HG02588 (cell line): ENCODE data around the gene KPNA4.

Experiments used
- ATAC-seq: cut with Tn5 transposase; IDR thresholded peaks from one replicate; pipeline ENCODE4 v1.9.1; 2021; ENCODE audit warnings: mild to moderate bottlenecking, moderate library complexity; ENCODE audit not compliant: unreplicated experiment

KPNA4 gene

GRCh38 chr3:160501325-160501724, 64.0 kb downstream of the KPNA4 start:
- ATAC-seq = no peak

DNA sequence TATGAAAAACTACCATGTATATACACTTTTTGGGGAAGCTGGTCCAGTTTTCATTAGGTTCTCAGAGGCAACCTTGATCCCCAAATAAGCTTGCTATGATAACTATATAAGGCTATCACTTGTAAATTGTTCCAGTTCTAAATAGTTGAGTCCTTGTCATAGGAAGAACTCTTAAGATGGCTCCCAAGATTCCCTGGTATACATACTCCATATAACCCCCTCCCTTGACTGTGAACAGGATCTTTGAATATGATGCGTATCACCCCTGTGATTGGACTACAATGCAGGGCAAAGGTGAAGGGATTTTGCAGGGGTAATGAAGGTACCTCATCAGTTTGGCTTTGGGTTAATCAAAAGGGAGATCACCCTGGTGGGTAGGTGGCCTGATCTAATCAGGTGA, 67.2 kb downstream of the KPNA4 start:
- ATAC-seq = no peak

DNA sequence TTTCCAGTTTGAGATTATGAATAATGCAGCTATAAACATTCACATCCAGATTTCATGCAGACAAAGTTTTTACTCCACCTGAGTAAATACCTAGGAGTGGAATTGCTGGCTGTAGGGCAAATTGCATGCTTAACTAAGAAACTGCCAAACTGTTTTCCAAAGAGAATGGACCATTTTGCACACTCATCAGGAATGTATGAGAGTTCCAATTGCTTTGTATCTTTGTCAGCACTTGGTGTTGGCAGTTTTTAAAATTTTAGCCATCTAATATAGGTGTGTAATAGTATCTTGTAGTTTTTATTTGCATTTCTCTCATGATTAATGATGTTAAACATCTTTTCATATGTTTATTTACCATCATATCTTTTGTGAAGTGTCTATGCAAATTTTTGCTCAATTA, 75.2 kb downstream of the KPNA4 start:
- no peak for ATAC-seq

GRCh38 chr3:160486459-160486869, 78.9 kb downstream of the KPNA4 start:
- ATAC-seq = no peak

- no peak for ATAC-seq
Measured at GRCh38 chr3:160482796-160483195, 82.6 kb downstream of the KPNA4 start.

DNA sequence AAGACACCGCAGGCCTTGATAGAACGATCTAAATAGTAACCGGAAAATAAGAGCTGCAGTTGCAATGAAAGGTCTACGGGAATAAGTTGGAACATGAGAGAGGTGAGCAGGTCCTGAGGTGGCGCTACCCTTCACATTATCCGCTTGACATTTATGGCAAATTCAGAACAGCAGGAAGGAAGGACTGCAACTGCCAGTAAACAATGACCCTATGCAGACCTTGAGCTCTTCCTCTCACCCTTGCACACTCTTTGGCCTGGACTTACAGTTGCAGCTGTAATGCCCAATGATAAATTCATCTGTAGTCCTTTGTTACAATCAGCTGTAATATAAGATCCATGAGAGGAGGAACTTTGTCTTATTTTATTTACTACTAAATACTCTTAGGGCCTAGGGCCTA, 83.5 kb downstream of the KPNA4 start:
- ATAC-seq = no peak

DNA sequence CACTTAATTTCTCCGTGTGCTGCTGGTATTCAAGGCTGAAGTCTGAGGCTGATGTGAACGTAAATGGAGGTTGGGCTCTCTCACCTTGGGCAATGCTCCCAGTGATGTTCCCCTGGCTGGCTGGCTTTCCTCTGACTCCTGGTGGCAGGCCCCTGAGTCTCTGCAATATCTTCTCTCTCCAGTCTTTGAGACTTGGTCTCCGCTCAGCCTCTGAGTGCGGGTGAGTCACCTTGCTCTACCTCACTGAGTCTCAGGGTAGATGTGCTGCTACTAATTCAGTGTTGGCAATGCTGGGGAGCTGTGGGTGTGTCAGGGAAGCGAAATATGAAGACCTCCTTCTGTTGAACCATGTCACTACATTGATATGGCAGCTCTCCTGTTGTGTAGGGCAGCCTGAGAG, 84.4 kb downstream of the KPNA4 start:
- no peak for ATAC-seq

DNA sequence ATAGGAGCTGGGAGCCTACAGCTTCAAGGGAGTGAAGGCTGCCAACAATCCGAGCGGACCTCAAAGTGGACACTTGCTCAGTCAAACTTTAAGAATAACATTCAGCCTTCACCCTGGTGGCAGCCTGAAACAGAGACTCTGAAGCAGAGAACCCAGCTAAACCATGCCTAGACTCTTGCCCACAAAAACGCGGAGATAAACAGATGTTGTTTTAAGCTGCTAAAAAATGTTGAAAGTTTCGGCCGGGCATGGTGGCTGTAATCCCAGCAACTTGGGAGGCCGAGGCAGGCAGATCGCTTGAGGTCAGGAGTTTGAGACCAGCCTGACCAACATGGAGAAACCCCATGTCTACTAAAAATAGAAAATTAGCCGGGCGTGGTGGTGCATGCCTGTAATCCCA, 86.0 kb downstream of the KPNA4 start:
- ATAC-seq = no peak

DNA sequence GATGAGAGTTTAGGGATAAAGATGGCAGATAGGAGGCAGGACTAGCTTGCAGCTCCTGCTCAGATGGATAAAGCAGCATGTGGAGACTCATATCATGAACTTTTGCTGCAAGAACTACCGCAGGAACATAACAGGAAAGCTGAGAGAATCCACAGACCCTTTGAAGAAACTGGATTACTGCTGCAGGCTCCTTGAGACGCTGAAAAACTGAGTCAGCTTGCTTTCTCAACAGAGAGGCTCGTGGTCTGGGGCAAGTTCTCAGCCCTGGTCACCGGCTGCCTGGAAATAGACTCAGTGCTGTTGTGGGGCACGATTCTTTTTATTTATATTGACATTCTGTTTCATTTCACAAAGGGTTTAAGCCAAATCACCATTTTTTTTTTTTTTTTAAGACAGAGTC, 87.0 kb downstream of the KPNA4 start:
- ATAC-seq = no peak

DNA sequence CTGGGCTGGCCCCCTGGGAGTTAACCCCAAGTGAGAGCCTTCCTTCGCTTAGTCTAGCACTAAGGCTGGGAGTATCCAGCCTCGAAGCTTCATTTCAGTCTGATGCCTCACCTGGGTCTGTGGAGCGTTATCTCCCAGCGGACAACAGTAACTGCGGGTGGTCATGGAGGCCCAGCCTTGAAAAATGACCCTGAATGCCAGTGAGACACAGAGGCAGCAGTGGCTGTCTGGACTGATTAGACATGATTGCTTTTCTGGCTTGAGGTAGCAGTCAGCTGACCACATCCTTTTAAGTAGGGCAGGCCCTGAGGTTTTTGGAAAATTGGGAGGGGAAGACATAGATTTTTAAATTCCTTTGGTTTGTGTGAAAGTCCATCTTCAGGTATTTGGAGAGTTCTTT, 87.6 kb downstream of the KPNA4 start:
- no peak for ATAC-seq

- no peak for ATAC-seq
Measured at GRCh38 chr3:160475884-160476283, 89.5 kb downstream of the KPNA4 start.

DNA sequence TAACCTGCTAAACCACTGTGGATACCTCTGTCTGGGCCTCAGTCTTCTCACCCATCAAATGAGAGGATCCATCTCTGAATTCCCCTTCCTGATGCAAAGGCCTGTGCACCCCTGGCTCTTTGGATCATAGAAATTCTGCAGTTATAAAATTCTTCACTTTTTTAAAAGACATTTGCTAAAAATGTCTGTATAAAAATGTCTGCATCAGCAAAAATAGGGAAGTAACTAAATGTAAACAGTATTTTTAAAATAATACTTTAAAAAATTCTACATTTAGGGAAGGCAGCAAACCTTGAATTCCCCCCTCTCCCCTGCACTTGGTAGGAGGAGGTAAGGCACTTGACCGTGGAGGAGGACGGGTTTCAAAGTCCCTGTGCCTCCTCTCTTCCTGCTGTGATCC, 90.2 kb downstream of the KPNA4 start:
- no peak for ATAC-seq

DNA sequence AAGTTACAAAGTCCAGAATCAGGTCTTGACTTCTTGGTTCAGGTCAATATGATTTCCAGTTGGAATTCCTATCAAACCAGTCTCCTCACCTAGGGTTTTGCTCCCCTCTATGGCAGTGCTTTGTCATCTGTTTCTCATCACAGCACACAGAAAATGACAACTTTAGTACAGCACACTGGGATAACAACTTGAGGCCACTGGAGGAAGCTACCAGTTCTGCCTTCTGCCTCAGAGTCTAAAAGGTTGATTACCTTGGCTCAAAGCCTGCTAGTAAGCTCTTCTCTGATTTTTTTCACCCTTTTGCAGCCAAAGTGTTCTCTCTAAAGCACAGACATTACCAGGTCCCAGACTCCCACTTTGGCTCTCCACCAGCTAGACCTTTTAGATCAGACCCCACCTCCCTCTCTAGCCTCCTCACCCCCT, 90.9 kb downstream of the KPNA4 start:
- no peak for ATAC-seq

GRCh38 chr3:160473978-160474377, 91.4 kb downstream of the KPNA4 start:
- no peak for ATAC-seq

DNA sequence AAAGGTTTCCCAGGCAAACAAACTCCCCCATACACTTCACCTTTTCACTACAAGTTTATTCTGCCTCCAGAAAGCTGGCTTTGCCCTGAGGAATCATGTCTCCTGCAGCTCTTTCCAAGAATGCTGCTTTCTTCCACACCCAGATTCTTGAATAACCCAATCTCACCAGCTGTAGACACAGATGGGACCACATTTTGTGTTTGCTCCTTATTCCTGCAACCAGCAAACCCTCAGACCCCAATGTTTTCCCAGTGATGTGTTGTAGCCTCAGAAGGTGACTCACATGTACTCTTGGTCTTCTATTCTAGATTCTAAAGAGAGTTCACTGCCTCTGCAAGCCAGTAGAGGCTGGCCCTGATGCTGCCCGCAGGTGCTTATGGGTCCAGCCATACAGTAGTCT, 92.2 kb downstream of the KPNA4 start:
- no peak for ATAC-seq

- peak; percentile 72 for ATAC-seq
Measured at GRCh38 chr3:160472344-160472743, 93.0 kb downstream of the KPNA4 start.

DNA sequence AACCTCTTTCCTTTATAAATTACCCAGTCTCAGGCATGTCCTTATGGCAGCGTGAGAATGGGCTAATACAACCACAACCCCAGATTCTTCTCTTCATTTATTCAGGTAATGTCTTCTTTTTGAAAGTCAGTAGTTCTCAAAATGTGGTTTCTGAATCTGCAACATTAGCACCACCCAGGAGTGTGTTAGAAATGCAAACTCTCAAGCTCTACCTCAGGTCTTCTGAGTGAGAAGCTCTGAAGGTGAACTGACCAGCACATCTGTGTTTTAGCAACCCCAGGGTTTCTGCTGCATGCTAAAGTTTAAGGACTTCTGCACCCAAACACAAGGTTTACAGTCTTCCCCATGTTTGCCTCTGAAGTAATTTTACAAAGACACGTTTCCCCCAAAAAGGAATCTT, 93.5 kb downstream of the KPNA4 start:
- no peak for ATAC-seq

GRCh38 chr3:160470181-160470580, 95.2 kb downstream of the KPNA4 start:
- ATAC-seq = no peak

GRCh38 chr3:160464971-160465370, 100.4 kb downstream of the KPNA4 start:
- no peak for ATAC-seq

DNA sequence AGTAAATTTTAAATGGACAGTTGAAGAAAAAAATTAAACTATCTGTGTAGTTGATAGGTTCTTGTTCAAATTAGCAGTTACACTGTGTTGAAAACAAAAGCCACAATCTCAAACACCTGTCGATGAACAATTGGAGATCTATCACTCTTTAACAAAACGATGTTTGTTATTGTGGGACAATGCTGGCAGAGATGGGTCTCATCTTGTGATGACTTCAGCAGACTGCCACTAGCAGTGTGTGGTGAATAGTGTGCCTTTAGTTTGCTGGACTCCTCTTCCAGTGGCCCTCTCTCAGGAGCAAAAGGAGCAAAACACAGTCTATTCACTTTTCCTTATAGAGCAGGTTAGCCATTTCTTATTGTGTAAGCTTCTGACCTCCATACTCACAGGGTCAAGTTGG, 101.0 kb downstream of the KPNA4 start:
- ATAC-seq = no peak

DNA sequence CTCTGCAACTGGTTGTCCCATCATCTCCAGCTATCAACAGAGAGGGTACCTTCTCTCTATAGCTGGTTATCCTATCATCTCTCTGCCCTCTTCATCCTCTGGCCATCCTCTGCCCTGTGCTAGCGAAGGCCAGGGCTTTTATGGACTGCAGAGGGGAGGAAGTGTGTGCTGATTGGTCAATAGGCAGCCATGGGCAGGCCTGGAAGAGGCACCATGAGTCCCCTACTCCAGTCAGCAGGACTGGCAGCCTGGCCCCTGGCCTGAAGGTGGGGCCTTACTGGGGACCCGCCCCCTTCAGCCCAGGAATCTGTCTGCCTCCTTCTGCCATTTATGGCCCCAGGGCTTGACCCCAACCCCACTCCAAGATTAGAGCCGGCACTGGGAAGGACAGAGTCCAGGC, 105.3 kb downstream of the KPNA4 start:
- no peak for ATAC-seq

GRCh38 chr3:160459450-160459970, 105.9 kb downstream of the KPNA4 start:
- ATAC-seq = no peak

- no peak for ATAC-seq
Measured at GRCh38 chr3:160458151-160458550, 107.2 kb downstream of the KPNA4 start.

DNA sequence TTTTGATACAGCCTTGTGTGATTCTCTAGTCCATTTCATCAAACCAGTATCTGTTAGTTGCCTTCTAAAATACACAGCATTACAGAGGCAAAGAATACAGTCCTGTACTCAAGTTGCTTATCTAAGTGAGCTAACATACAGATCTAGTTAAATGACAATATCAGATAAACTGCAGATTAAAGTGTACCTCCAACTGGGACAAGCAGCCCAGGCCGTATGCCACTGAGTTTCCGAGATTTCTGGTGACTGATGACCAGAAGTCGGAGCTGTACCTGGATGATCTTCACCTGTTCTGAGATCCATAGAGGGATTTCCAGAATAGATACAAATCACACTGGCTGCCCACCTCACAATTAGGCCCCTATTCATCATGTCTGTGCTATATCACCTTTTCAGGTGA, 109.5 kb downstream of the KPNA4 start:
- ATAC-seq = no peak
